ENCODE data around the gene VPS13C.

- no peak for TF ChIP-seq GATA2 (IDR thresholded peaks at IDR 0.05; ENCODE audit: low read depth, low read length)
- TF ChIP-seq GATA3 (IDR thresholded peaks at IDR 0.05; ENCODE audit: low read depth, low read length), result no peak
These were observed 226.1 kb downstream of the VPS13C start for GRCh38 chr15:61834076-61834697.

Data from SH-SY5Y (cell line).